ENCODE measurements around the gene PPCDC. TPM values are rescaled to one million over a fixed set of nuclear protein-coding genes. Genes with fewer than 3 reads are reported as not detected.

The PPCDC gene
- polyA plus RNA-seq, 1 experiment: 11.1 TPM

DNA sequence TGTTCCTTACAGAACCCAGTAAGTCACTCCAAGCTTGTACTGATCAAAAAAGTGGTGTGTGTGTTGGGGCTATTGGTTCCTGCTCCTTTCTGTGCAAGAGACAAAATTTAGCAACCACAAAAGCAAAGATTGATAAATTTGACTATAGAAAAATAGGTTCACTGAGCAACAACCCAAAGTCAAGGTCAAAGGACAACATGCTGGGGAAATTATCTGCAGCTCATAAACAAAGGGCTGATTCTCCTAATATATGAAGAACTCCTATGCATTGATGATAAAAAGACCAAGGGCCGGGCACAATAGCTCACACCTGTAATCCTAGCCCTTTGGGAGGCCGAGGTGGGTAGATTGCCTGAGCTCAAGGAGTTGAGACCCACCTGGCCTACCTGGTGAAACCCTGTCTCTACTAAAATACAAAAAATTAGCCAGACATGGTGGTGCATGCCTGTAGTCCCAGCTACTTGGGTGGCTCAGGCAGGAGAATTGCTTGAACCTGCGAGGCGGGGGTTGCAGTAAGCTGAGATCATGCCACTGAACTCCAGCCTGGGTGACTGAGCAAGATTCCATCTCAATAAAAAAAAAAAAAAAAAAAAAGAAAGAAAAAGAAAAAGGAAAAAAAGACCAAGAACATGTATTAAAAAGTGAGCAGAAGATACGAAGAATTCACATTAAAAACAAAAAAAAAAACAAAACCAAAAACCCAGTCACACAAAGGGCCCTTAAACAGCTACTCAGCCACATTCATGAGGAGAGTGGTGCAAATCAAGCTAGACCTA lies 29.8 kb downstream of the PPCDC start:
- Histone ChIP-seq H3K27me3 (ENCODE audit: control insufficient read depth, insufficient read depth, low read length) (no peaks in the 10 kb centered on the region), H3K36me3 (ENCODE audit: control insufficient read depth, insufficient read depth, low read length) (no peaks in the 10 kb centered on the region; the same call in 1 of the 2 replicates), H3K4me3 (ENCODE audit: low read depth, low read length) (no peak overlapping the region)
- CTCF ChIA-PET: interaction anchor here (1.2 to 1.8 kb wide), 2 partner anchors 8 to 10 kb away, joined by 4 read pairs; no protein-coding TSS in a partner anchor
- no peak for TF ChIP-seq CTCF (IDR thresholded peaks at IDR 0.05; ENCODE audit: insufficient read depth, low read depth, low read length)
- DNase-seq (ENCODE audit: low read depth): no peak
- POLR2A ChIA-PET: interaction anchor here (0.7 kb wide), 1 partner anchor 52 kb away, joined by 3 read pairs; no protein-coding TSS in a partner anchor

GRCh38 chr15:75053748-75054125 lies 30.3 kb downstream of the PPCDC start:
- ChIA-PET POLR2A (no interaction called here), CTCF (interaction anchor here (1.2 to 1.8 kb wide), 2 partner anchors 9 to 10 kb away, joined by 4 read pairs; no protein-coding TSS in a partner anchor)
- DNase-seq (ENCODE audit: low read depth): no peak
- no peaks in the 10 kb centered on the region; the same call in 1 of the 2 replicates for H3K36me3 ChIP-seq (ENCODE audit: control insufficient read depth, insufficient read depth, low read length)
- no peak overlapping the region for H3K4me3 ChIP-seq (ENCODE audit: low read depth, low read length)
- H3K27me3 ChIP-seq (ENCODE audit: control insufficient read depth, insufficient read depth, low read length): no peaks in the 10 kb centered on the region
- no peak for TF ChIP-seq CTCF (IDR thresholded peaks at IDR 0.05; ENCODE audit: insufficient read depth, low read depth, low read length)

DNA sequence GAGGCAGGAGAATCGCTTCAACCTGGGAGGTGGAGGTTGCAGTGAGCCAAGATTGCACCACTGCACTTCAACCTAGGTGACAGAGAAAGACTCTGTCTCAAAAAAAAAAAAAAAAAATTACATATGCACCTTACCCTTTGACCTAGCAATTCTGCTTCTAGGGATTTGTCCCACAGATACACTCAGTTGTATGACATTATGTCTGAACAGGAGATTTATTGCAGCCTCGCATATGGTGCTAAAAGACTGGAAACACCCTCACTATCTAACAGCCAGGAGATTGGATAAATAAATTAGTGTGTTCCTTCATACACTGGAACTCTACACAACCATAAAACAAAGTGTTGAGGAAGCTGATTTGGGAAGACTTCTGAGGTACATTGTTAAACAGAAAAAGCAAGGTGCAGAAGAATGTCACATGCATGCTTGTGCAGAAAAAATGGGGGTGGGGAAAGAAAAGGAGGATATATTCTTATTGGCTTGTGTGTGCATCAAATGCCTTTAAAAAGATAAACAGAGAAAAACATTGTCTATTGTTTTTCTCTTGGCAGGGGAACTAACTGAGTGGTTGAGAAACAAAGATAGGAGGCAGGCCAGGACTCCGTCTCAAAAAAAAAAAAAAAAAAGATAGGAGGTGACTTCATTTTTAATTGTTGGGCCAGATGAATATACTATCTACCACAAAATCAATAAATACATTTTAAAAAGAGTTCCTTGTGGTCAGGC lies 30.9 kb downstream of the PPCDC start:
- no peak for DNase-seq (ENCODE audit: low read depth)
- ChIA-PET CTCF (interaction anchor here (1.2 to 2.0 kb wide), 3 partner anchors 9 to 11 kb away, joined by 4 to 6 read pairs (median 4); no protein-coding TSS in a partner anchor), POLR2A (no interaction called here)
- Histone ChIP-seq H3K4me3 (ENCODE audit: low read depth, low read length) (no peak overlapping the region), H3K27me3 (ENCODE audit: control insufficient read depth, insufficient read depth, low read length) (no peaks in the 10 kb centered on the region), H3K36me3 (ENCODE audit: control insufficient read depth, insufficient read depth, low read length) (no peaks in the 10 kb centered on the region; the same call in 1 of the 2 replicates)
- no peak for TF ChIP-seq CTCF (IDR thresholded peaks at IDR 0.05; ENCODE audit: insufficient read depth, low read depth, low read length)

DNA sequence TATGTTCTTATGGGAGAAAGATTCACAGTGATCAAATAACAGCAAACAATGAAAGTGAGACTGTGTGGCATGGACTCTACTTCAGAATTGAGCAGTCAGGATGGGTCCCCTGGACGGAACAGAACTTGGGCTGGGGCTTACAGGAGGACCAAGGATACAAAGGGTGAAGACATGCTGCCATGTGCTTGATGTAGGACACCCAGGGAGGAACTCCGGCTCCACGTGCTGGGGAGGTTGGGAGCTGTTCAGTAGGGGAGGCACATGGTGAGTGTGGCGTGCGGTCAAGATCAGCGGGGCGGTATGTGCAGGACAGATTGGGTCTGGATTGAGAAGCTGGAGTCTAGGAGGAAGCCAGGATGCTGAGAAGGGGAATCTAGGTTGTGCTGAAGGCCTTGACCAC lies 32.6 kb downstream of the PPCDC start:
- DNase-seq (ENCODE audit: low read depth): no peak
- Histone ChIP-seq H3K4me3 (ENCODE audit: low read depth, low read length) (no peak overlapping the region), H3K27me3 (ENCODE audit: control insufficient read depth, insufficient read depth, low read length) (no peaks in the 10 kb centered on the region), H3K36me3 (ENCODE audit: control insufficient read depth, insufficient read depth, low read length) (no peaks in the 10 kb centered on the region)
- TF ChIP-seq CTCF (IDR thresholded peaks at IDR 0.05; ENCODE audit: insufficient read depth, low read depth, low read length): no peak
- CTCF ChIA-PET: interaction anchor here (2.0 kb wide), 1 partner anchor 13 kb away, joined by 6 read pairs; no protein-coding TSS in a partner anchor
- POLR2A ChIA-PET: no interaction called here
